B cell (primary cell): ENCODE measurements around the gene MAJIN.

Experiments
- CTCF ChIP-seq: fragments of 200-600 bp; IDR thresholded peaks from one replicate; pipeline ENCODE4 v1.8.0; 2022; ENCODE audit warnings: antibody characterized with exemption, mild to moderate bottlenecking
- EZH2 ChIP-seq: IDR thresholded peaks from 2 replicates; pipeline ENCODE4 v1.6.1; 2012; ENCODE audit warnings: borderline replicate concordance, low read depth, mild to moderate bottlenecking, moderate library complexity, low read length; ENCODE audit not compliant: insufficient read depth, poor library complexity, severe bottlenecking

- no peak for TF ChIP-seq CTCF
- no peak for TF ChIP-seq EZH2
These were observed 37.8 kb downstream of the MAJIN start for GRCh38 chr11:64933935-64934681.
